ENCODE data around the gene NUTM2F.
"Not testable (repeated sequence)": the region's sequence is repeated elsewhere in the genome, so short reads cannot be mapped to it uniquely, and the experiment has no call there.

- not testable (repeated sequence) for TF ChIP-seq EZH2 (IDR thresholded peaks at IDR 0.05; ENCODE audit: borderline replicate concordance, insufficient read depth, low read depth, low read length, poor library complexity, severe bottlenecking); CTCF (IDR thresholded peaks at IDR 0.05)
Measured at GRCh38 chr9:94341703-94342102, 13.3 kb upstream of the NUTM2F start.

Data from B cell (primary cell).